ENCODE data around the gene CCDC88C. TPM values are rescaled to one million over a fixed set of nuclear protein-coding genes. Genes with fewer than 3 reads are reported as not detected.

CCDC88C gene
- total RNA-seq, 2 experiments from 2014 or later: 269 to 287 TPM

DNA sequence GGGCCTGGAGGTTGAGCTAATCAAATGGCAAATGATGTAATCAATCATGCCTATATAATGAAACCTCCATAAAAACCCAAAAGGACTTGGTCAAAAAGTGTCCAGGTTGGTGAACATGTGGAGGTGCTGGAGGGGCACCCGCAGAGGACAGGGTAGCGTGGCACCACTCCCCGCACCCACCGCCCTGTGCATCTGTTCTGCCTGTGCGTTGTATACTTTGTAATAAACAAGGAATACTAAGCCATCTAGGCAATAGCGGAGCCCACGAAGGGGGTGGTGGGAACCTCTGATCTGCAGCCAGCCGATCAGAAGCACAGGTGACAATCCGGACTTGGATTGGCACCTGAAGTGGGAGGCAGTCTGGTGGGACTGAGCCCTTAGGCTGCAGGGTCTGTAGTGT, 97.4 kb downstream of the CCDC88C start:
- no peak overlapping the region for H3K4me3 ChIP-seq (ENCODE audit: low read length)
- DNase-seq (no peak), ATAC-seq (ENCODE audit: poor library complexity) (no peak)
- no peaks in the 10 kb centered on the region for H3K27me3 ChIP-seq (ENCODE audit: control insufficient read depth in 1 of 2, insufficient read depth in 2 of 2, low read length in 2 of 2)
- no peak overlapping the region for H3K4me3 Mint-ChIP-seq
- ChIA-PET POLR2A (interaction anchor here (4.1 kb wide), 1 partner anchor 96 kb away, joined by 46 read pairs; the partner anchor contains the start of gene CCDC88C), CTCF (no interaction called here)
- intact Hi-C loops (cut with DNase I, micrococcal nuclease): loop anchor here in 1 of 2 experiments (5.0 kb wide), 1 partner anchor 157 kb away; no protein-coding TSS in a partner anchor
- no peak for TF ChIP-seq CTCF (IDR thresholded peaks at IDR 0.05)
- peak overlapping the region; percentile 93 to 95 for H3K27ac ChIP-seq (ENCODE audit: low read depth in 1 of 2, low read length in 2 of 2)
- H3K36me3 ChIP-seq (ENCODE audit: insufficient read depth, low read length): peaks cover 83% of the 10 kb centered on the region
- no peaks in the 10 kb centered on the region for H3K9me3 ChIP-seq (ENCODE audit: control insufficient read depth in 1 of 2, insufficient read depth in 1 of 2, low read length in 2 of 2)
- H3K4me1 Mint-ChIP-seq (ENCODE audit: low read depth): peaks cover 81% of the 10 kb centered on the region
- H3K27me3 Mint-ChIP-seq: no peaks in the 10 kb centered on the region
- H3K9me3 Mint-ChIP-seq: no peaks in the 10 kb centered on the region
- H3K27ac Mint-ChIP-seq: peak overlapping the region; percentile 97
- peaks cover 99% of the 10 kb centered on the region for H3K4me1 ChIP-seq (ENCODE audit: insufficient read depth, low read length)
- peaks cover 88% of the 10 kb centered on the region for H3K36me3 Mint-ChIP-seq (ENCODE audit: low read depth)

DNA sequence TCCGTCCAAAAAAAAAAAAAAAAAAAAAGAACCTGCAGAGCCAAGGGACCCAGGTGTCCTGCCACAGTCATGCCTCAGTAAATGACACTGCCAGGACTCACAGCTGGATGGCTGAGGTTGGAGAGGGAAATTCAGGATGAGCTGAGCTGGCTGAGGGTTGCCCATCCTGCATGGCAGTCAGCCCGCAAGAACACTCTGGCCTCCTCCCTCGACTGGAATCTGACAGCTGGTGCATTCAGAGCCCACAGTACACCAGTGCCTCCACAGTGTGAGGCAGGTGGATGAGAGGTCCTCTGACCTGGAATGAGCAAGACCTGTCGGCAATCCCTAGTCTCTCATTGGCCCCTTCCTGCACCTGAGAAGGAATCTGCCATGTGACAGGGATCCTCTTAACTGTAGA, 98.7 kb downstream of the CCDC88C start:
- peak overlapping the region; percentile 97 for H3K27ac Mint-ChIP-seq
- H3K27ac ChIP-seq (ENCODE audit: low read depth in 1 of 2, low read length in 2 of 2): peak overlapping the region; percentile 35 to 89
- ChIA-PET CTCF (interaction anchor here (0.5 to 1.0 kb wide), 4 partner anchors 75 to 1793 kb away, joined by 3 read pairs; no protein-coding TSS in a partner anchor), POLR2A (interaction anchor here (1.1 to 4.1 kb wide), 3 partner anchors 35 to 98 kb away, joined by 3 to 46 read pairs (median 8); partner anchors contain the start of gene CCDC88C)
- no peaks in the 10 kb centered on the region for H3K9me3 Mint-ChIP-seq
- no peaks in the 10 kb centered on the region for H3K27me3 ChIP-seq (ENCODE audit: control insufficient read depth in 1 of 2, insufficient read depth in 2 of 2, low read length in 2 of 2)
- peaks cover 77% of the 10 kb centered on the region for H3K4me1 Mint-ChIP-seq (ENCODE audit: low read depth)
- peaks cover 99% of the 10 kb centered on the region for H3K4me1 ChIP-seq (ENCODE audit: insufficient read depth, low read length)
- no peak for TF ChIP-seq CTCF (IDR thresholded peaks at IDR 0.05)
- DNase-seq (no peak), ATAC-seq (ENCODE audit: poor library complexity) (no peak)
- H3K36me3 Mint-ChIP-seq (ENCODE audit: low read depth): peaks cover 85% of the 10 kb centered on the region
- no peak overlapping the region for H3K4me3 ChIP-seq (ENCODE audit: low read length)
- intact Hi-C loops (cut with DNase I, micrococcal nuclease): loop anchor here in 1 of 2 experiments (5.0 kb wide), 1 partner anchor 188 kb away; no protein-coding TSS in a partner anchor
- peaks cover 83% of the 10 kb centered on the region for H3K36me3 ChIP-seq (ENCODE audit: insufficient read depth, low read length)
- no peaks in the 10 kb centered on the region for H3K9me3 ChIP-seq (ENCODE audit: control insufficient read depth in 1 of 2, insufficient read depth in 1 of 2, low read length in 2 of 2)
- H3K27me3 Mint-ChIP-seq: no peaks in the 10 kb centered on the region
- H3K4me3 Mint-ChIP-seq: no peak overlapping the region

DNA sequence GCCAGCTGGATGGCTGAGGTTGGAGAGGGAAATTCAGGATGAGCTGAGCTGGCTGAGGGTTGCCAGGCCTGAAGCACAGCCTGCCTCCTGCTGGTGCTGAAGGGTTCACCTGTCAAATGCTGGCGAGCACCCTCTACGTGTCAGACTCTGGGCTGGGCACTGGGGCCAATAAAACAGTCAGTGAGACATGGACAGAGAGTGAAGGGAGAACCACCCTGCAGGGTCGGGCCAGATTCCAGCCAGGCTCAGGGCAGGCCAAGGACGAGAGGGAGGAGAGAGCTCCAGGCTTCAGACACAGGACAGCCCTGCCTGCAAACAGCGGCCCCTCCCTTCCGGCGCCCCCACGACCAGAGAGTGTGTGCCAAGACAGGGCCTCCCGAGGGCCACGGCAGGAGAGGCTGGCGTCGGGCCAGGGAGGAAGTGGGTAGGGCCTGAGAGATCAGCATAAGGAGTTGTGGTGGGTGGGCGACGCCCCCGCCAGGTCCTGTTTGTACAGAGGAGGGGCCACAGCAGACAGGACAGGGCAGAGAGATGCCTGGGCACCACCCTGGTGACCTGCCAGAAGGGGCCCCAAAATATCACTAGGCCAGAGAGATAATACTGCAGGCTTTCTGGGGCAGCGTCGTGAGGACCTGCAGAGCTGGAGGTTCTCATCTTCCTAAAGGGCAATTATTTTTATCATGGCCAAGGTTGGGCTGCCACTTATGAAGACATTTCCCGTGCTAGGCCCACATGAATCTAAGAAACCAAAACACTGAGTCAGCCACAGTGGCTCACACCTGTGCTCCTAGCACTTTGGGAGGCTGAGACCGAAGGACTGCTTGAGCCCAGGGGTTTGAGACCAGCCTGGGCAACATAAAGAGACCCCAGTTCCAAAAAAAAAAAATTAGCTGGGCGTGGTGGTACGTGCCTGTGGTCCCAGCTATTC, 100.0 kb downstream of the CCDC88C start:
- Mint-ChIP-seq H3K4me3 (peak overlapping the region; percentile 85), H3K36me3 (ENCODE audit: low read depth) (peaks cover 85% of the 10 kb centered on the region), H3K27ac (peak overlapping the region; percentile 97), H3K4me1 (ENCODE audit: low read depth) (peaks cover 77% of the 10 kb centered on the region), H3K9me3 (no peaks in the 10 kb centered on the region), H3K27me3 (no peaks in the 10 kb centered on the region)
- ATAC-seq (ENCODE audit: poor library complexity): peak; percentile 52
- Histone ChIP-seq H3K4me1 (ENCODE audit: insufficient read depth, low read length) (peaks cover 99% of the 10 kb centered on the region), H3K27ac (ENCODE audit: low read depth in 1 of 2, low read length in 2 of 2) (peak overlapping the region; percentile 89 to 91), H3K27me3 (ENCODE audit: control insufficient read depth in 1 of 2, insufficient read depth in 2 of 2, low read length in 2 of 2) (no peaks in the 10 kb centered on the region), H3K36me3 (ENCODE audit: insufficient read depth, low read length) (peaks cover 88% of the 10 kb centered on the region), H3K4me3 (ENCODE audit: low read length) (peak overlapping the region; percentile 1), H3K9me3 (ENCODE audit: control insufficient read depth in 1 of 2, insufficient read depth in 1 of 2, low read length in 2 of 2) (no peaks in the 10 kb centered on the region)
- peak; percentile 36 for TF ChIP-seq CTCF (IDR thresholded peaks at IDR 0.05)
- intact Hi-C loops (cut with DNase I, micrococcal nuclease): loop anchor here (2.0 to 5.0 kb wide), 3 partner anchors 31 to 190 kb away; partner anchors contain the start of gene GPR68 (in 1 of the 2)
- CTCF ChIA-PET: interaction anchor here (1.0 to 1.8 kb wide), 6 partner anchors 72 to 158 kb away, joined by 3 to 4 read pairs (median 3); partner anchors contain the start of gene CCDC88C
- peak; percentile 56 to 94 (median 85) for DNase-seq
- POLR2A ChIA-PET: interaction anchor here (0.6 to 4.1 kb wide), 16 partner anchors 9 to 554 kb away, joined by 3 to 46 read pairs (median 4); partner anchors contain the start of genes CCDC88C, GPR68, PPP4R3A and RPS6KA5
